Measurements from ENCODE around the gene SDK2.

Gene SDK2

DNA sequence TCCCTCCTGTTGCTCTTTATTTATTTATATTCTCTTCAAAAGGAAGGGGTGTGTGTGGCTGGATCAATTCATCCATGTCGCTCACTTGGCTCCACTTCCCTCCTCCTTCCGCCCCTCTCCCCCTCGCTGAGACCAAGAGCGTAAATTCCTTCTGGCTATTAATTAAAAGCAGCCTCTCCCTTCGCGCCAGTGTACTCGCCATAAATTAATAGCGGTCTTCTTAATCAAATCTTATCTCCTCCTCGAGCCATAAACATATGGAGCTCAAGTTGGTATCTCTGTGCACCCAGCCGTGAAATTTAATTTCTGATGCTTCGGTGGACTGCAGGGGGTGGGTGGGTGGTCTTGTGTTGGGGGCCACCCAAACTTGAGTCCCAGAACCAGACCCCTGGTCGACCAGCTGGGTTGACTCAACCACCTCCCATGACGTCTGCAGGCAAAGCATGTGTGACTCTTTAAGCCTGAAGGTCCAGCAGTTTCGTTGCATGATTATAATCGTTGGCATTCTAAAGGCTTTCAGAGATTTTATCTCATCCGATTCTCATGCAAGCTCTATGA, 57.9 kb downstream of the SDK2 start:
- peak; percentile 13 for DNase-seq (ENCODE audit: low spot score)

DNA sequence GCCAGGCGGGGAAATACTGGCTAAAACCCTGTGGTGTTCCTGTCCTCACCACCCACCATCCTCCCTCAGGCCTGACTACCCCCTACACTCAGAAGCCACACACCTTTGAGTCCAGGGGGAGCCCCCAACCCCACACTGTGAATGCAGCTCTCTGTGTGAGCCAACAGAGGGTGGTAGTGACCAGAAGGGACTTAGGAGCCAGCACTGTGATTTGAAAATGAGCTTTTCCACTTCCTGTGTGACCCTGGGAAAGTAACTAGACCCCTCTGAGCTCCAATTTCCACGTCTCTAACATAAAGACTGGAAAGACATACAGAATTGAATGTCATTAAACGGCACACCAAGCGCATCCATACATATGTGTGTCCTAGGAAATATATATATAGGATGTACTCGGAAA, 58.7 kb downstream of the SDK2 start:
- DNase-seq (ENCODE audit: low spot score): no peak

DNA sequence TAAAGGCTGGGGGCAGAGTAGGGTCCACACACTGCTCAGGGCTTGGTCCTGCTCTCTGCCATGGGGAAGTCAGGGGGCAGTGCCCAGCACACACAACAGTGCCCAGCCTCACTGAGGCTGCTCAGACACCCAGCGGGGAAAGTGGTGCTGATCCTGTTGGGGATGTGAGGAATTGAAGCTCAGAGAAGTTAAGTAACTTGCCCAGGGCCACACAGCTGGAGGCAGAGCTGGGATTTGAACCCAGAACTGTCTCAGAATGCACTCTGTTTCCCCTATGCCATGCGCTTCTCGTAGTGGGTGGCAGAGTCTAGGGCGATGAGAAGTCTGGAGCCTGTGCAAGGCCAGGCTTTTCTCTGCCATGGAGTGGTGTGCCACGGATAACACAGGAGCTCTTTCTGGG, 59.3 kb downstream of the SDK2 start:
- no peak for DNase-seq (ENCODE audit: low spot score)

DNA sequence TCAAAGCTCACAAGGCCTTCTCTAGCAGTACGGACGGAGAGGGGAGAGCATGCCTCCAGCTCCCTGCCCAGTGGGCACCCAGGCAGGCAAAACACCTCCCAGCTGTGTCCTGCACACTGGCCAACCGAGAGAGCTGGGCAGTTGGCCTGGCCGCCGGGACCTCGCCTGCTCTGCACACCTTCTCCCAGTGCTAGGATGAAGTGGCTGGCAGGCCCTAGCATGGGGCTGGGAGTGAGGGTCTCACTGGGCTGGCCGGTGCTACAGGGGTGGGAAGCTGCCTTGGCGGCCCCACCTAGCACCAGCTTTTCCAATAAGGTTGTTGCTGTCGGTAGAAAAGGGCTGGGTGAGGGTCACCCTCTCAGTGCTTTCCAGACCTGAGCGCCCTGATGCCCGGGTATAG, 60.2 kb downstream of the SDK2 start:
- DNase-seq (ENCODE audit: low spot score): no peak

DNA sequence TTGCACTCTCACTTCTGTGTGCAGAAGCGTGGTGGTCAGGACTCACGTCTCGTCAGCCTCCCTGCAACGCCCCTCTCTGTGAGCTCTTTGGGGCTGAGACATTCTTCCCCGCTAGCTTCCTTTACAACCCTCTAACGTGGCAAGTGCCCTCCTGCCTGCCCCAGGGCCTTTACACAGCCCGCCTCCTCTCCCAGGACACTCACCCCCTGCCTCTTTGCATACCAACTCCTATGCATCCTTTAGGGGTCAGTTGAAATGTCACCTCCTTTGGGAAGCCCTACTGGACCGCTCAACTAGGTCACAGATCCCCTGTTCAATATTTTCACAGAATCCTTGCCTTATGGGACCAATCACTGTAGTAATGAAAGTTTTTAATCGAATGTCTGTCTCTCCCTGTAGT, 61.4 kb downstream of the SDK2 start:
- DNase-seq (ENCODE audit: low spot score): no peak

DNA sequence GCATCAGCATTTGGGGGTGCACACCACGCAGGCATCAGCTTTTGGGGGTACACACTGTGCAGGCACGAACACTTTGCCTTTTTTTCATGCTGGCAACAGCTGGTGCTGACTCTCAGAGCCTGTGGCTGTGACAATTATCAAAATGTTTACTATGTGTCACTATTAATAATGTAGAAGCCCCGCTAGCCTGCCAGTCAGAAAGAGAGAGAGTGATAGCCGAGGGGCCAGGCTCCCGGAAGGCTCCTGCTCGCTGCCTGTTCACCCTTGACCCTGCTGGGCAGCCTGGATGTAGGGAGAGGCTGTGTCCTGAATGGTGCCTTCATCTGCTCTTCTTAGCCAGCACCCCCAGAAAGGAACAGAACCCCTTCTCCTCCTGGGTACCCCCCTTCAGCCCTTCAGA, 61.9 kb downstream of the SDK2 start:
- no peak for DNase-seq (ENCODE audit: low spot score)

DNA sequence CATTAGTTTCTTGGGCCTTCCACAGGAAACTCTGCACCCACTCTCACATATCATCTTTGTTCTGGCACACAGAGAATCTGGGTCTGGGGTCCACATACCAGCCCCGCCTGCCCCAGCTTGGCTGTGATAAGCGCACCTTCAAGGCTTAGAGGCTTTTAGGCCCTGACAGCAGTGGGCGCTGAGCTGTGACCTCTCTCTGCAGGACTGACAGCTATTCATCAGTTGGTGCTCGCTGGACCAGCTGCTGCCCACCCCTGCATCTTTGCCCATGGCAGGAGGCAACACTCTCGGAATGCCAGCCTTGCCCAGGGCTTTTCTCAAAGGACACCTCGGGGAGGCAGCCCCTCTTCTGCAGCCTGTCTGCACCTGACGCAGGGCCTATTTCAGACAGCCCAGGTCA, 62.9 kb downstream of the SDK2 start:
- no peak for DNase-seq (ENCODE audit: low spot score)

DNA sequence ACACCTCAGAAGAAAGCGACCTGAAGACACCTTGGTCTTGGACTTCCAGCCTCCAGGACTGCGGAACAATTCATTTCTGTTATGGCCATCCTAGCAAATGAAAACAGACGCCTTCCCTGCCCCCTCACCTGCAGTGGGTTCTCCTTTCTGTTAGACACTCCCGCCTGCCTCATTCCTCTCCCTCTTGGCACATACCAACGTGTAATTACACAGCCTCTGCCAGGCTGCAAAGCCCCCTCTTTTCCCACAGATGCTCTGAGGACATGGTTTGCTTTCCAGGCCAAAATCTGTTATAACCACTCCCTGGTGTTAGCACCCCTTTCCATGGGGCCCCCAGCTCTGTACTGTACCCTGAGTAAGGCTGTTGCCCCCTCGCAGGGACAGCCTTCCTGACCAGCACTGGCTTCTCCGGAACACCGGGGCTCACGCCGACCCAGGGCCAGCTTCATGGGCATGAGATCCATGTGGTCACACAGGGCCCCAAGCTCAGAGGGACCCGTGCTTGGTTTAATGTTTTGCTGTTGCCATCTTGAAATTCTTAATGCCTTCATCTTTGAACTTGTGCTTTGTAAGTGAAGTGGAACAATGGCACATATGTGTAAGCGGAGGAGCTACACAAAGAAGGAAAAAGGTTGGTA, 64.1 kb downstream of the SDK2 start:
- no peak for DNase-seq (ENCODE audit: low spot score)

DNA sequence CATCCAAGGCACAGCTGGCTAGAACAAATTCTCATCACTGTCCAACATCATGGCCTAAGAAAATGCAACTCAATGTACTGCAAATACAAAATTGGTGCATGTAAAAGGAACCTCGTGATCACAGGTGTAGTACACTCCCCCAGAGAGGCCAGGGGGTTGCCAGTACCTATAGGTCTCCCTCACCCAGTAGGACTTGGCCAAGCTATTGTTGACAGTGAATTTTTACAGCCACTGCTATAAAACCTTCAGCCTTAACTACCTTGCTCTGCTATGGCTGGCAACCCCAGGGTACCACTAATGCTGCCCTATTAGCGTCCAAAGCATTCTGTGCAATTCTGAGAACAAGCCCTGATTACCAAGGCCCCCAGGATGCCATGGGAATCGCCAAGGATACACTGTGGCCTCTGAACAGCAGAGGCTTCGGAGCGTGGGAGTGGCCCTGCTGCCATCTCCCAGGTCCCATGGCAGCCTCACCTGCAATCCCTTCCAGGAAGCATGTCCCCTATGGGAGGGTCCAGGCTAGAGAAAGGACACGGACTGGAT, 67.6 kb downstream of the SDK2 start:
- DNase-seq (ENCODE audit: low spot score): no peak

DNA sequence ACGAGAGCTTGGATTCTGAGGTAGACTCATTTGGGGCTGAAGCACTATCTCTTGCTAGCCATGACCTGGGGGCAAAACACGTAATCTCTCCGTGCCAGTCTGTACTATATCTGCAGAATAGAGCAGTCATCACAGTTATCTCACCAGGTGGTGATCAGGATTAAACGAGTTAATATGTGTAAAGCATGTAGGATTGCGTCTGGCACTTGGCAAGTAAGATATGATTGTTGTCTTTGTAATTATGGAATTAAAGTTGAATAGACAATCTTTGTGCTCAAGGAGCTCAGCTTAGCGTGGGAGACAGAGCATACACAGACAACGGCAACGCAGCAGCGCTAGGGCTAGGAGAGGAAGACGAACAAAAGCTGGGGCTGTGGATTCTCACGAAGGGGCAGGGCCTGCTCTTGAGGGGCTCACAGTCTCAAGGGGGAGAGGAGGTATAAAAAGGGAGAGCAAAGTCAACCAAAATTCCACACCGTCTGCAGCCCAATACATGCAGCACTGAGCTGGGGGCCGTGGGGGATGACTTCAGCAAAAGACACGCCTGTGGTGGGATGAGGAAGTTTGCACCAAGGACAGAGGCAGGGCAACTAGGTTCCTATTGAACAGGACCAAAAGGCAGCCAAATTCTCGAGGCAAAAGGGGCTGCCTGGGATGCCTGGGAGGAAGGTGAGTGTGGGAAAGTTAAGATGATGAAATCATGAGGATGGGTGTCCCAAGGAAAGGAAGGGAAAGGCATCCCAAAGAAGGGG, 68.6 kb downstream of the SDK2 start:
- no peak for DNase-seq (ENCODE audit: low spot score)

DNA sequence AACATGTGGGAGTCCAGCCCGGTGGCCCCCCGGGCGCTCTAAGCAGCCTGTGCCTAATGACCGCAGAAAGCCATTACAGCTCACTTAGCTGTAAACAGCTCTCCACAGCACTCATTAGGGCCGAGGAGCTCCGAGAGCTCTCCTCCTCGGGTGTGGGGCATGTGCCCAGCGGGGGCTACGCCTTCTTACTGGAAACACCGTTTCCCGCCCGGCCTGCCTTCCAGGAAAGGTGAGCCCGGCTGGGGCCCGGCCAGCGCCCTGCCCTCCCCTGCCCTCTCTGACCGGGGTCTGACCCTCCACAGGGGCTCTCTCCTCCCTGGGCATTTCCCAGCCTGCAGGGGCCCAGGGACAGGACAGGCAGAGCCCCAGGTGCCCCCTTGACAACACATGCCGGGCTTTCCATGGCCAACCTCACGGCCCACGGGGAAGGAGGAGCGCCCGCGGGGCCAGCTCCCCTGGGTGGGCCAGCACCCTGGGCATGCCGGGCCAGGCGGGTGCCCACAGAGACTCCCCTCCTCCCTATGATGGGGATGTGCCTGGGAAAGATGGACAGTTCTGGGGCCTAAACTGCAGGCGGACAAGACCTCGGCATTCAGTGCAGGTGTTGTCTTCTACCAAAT, 72.6 kb downstream of the SDK2 start:
- DNase-seq (ENCODE audit: low spot score): no peak

DNA sequence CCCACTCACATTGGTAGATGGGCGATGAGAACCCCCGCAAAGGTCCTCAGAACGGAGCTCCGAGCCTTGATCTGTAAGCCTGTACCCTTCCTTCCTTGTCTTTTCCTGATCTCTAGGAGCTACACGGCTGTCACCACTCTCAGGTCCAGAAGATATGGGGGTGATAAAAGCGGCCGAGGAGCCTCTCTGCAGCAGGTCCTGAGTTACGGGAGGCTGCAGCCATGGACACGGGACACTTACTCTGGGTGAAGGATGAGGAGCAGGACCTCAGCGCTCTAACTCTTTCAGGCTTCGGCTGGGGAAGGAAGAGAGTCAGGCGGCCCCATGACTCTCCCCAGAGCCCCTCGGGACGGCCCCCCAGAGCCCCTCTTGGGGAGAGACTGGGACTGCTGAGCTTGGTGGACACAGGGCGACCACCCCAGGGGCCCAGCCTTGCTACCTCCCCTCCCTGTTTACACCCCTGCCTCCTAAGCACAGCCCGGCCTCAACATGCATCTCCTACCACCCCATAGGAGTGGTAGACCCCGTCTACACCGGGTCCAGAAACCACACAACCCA, 74.4 kb downstream of the SDK2 start:
- no peak for DNase-seq (ENCODE audit: low spot score)

DNA sequence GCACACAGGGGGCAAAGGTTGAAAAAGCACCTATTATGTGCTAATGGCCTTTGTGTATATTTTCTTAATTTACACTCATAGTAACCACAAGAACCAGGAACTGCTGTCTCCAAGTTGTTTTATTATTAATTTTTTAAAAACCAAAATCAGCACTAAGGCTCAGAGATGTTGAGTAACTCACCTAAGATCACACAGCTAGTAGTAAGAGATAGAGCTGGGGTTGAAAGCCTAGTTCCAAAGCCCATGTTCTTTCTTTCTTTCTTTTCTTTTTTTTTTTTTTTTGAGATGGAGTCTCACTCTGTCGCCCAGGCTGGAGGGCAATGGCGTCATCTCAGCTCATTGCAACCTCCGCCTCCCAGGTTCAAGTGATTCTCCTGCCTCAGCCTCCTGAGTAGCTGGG, 75.3 kb downstream of the SDK2 start:
- DNase-seq (ENCODE audit: low spot score): no peak

DNA sequence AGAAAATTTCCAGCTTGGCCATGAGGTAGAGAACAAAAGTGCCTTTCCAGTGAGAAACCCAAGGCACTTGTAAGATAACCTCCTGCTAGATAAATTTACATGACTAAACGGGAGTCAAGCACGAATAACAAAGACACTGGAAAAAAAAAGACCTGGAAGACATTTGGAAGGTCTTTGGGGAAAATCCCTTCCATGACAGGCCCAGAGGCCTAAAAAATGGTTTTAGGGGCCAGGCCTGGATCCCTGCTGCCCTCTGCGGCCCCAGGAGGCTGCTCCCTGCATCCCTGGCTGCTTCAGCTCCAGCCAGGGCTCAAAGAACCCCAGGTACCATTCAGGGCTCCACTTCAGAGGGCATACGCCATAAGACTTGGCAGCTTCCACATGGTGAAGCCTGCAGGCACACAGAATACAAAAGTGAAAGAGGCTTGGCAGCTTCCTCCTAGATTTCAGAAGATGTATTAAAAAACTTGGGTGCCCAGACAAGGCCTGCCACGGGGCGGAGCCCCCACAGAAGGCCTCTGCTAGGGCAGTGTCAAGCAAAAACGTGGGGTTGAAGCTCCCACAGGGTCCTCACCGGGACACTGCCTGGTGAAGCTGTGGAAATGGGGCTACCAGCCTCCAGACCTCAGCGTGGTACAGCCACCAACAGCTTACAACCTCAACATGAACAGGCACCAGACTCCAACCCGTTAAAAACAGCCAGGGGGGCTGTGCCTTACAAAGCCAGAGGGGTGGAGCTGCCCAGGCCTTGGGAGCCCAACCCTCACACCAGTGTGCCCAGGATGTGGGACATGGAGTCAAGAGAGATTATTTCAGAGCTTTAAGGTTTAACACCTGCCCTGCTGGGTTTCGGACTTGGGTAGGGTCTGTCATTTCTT, 77.1 kb downstream of the SDK2 start:
- DNase-seq (ENCODE audit: low spot score): no peak

DNA sequence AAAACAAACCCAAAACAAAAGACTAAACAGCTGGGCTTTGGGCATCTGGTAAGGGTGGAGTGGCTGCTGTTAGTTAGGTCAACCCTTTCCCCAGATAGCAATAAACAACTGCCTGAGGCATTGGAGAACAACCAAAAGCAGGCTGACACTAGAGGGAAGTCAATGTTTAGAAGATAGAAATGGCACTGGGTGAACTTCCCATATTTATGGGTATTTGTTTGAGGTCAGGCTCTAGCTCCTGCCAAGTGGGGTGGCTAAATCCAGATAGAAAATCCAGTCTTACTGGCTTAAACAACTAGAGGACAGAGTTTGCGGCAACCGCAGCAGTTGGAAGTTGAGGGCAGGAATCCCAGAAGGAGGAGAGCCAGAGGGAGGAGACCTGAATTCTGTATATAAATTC, 79.4 kb downstream of the SDK2 start:
- no peak for DNase-seq (ENCODE audit: low spot score)

DNA sequence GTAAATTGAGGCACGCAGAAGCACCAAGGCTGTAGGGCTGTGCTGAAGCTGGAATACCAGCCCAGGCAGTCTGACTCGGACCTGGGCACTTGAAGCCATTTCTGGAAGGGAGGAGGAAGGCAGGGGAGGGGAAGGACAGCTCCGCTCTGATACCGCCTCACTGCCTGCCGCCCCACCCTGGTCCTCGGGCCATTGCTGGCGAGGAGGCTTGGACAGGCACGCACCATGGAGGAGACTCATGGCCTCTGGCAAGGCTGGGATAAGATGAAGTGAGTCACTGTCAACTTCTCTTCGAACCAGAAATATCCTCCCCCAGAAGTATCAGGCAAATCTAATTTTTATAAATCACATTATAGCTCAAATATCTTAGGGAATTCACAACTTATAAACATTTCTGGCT, 81.3 kb downstream of the SDK2 start:
- no peak for DNase-seq (ENCODE audit: low spot score)

DNA sequence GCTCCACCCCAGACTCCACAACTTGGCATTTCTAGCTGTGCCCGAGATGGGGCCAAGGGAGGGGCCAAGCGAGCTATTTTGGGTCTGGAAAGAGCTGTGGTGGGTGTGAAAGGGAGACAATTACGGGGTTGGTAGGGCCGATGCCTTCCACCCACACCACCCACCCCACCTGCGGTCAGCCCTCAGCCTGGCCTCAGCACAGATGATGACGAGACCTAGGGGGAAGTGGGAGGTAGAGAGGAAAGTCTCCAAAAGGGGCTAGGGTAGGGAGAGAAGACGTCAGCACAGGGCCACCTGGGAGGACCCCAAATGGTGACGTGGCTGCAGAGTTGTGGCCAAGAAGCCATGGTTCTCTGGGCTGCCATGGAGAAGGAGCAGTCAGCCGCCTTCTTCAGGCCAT, 83.1 kb downstream of the SDK2 start:
- DNase-seq (ENCODE audit: low spot score): no peak

DNA sequence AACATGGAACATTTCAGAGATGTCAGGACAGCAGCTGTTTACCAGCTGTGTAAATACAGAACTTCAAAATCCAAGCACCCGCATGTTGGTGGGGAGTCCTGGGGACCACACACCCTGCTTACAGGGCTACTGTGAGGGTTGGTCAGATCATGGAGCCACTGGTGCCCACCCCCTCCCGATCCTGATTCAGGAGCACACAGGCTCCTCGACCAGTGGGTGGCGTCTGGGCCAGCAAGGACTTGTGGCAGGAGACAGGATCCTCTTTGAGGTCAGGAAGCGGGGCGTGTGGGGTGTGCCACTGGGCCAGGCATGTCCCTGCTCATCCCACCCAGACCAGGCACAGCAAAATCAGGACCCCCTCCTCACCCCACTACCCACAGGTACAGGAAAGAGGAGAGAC, 83.6 kb downstream of the SDK2 start:
- DNase-seq (ENCODE audit: low spot score): no peak

DNA sequence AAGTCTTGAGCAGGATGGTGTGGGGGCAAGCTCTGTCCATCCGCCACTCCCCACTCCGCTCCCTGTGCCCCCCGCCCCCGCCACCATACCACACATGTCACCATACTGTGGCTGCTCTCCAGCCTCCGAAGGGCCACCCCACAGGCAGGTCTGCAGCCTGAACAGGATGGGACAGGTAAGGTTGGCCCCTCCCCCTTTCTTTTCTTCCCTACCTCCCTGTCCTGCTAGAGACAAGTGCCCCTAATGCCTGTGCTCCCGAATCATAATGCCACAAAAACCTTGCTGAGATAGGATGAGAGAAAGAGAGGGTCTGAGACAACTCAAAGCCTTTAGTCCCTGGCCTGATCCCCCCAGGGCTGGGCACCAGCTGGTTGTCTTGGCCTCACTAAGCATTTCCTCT, 84.7 kb downstream of the SDK2 start:
- no peak for DNase-seq (ENCODE audit: low spot score)

DNA sequence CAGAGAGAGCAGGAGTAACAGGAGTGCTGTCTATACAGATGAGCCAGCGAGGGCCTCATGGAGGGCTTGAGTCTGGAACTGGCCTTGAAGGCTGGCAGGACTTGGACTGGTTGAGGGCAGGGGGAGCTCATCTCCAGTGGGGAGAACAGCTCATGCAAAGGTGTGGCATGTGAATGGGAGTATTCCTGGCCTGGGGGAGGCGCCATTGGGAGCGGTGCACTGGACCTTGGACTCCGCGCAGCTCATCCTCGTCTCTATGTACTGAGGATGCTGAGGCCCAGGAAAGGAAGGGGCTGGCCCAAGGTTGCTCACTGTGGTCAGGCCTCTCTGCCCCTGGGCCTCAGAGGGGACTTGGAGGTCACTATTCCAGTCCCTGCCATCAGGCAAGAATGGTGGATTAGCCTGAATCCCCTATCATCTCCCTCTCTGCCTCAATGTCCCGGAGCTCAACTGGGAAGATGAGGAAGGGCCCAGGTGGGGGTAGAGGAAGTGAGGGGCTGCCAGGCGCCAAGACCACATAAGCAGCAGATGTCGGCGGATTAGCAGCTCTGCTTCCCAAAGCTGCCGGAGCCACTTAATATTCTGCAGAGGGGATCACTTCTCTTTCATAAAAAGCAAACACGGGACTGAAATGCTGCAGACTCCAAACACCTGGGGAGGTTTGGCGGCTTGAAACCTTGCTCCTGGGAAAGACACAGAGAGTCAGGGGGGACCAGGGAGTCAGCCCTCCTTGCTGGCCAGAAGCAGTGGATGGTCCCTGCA, 88.9 kb downstream of the SDK2 start:
- DNase-seq (ENCODE audit: low spot score): no peak

DNA sequence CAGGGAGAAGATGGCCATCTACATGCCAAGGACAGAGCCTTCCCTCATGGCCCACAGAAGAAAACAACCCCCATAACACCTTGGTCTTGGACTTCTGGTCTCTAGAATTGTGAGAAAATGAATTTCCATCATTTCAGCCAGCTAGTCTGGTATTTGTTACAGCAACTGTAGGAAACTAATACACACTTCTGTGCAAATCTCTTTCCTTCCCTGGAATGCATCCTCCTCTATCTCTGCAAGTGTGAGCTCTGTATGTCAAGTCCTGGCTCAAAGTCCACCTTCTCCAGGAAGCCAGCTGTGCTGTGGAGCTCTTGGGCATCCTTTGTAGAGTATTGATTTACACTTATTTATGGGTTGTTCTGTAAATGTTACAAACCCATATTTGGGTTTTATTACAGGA, 89.7 kb downstream of the SDK2 start:
- no peak for DNase-seq (ENCODE audit: low spot score)

All from kidney tubule cell (primary cell).